CD4-positive, alpha-beta T cell treated with Interleukin-15 for 4 hours (primary cell): ENCODE results near the gene AJM1.
"Not testable (repeated sequence)": the region's sequence is repeated elsewhere in the genome, so short reads cannot be mapped to it uniquely, and the experiment has no call there.

Experiments
- DNase-seq: peaks from one replicate; pipeline ENCODE4 v3.0.0-alpha.2; 2020; ENCODE audit warnings: low spot score

The AJM1 gene

DNA sequence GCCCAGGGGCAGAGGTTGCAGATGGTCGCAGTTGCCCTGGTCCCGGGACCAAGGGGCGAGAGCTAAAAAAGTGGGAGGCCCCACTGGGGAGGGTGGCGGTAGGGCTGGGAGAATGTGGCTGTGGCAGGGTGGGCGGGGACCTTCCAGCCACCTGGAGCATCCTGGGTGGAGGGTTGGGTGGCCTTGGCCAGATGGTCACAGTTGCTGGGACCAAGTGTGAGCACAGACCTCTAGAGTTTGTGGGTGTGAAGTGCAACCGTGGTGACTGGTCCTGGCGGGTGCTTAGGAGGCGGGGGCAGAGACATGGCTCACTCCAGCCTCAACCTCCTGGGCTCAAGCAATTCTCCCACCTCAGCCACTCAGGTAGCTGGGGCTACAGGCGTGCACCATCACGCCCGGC, 38.4 kb downstream of the AJM1 start:
- DNase-seq: no peak

DNA sequence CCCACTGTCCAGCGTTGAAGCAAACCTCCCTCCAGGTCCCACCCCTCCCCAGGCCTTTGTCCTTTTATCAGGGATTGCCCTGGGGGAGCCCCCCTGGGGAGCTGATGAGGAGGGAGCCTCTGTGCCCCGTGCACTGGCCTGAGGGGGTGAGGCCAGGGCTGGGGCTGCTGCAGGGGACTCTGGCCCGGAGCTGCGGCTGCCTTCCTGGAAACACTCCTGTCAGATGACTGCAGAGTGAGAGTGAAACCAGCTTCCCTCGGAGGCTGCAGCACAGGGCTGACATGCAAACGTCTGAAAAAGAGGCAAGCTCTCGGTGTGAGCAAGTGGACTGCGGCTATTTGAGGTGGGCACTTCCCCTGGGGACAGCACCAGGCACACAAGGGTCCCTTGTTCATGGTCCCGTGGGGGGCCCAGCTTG, 39.4 kb downstream of the AJM1 start:
- peak; percentile 43 for DNase-seq

DNA sequence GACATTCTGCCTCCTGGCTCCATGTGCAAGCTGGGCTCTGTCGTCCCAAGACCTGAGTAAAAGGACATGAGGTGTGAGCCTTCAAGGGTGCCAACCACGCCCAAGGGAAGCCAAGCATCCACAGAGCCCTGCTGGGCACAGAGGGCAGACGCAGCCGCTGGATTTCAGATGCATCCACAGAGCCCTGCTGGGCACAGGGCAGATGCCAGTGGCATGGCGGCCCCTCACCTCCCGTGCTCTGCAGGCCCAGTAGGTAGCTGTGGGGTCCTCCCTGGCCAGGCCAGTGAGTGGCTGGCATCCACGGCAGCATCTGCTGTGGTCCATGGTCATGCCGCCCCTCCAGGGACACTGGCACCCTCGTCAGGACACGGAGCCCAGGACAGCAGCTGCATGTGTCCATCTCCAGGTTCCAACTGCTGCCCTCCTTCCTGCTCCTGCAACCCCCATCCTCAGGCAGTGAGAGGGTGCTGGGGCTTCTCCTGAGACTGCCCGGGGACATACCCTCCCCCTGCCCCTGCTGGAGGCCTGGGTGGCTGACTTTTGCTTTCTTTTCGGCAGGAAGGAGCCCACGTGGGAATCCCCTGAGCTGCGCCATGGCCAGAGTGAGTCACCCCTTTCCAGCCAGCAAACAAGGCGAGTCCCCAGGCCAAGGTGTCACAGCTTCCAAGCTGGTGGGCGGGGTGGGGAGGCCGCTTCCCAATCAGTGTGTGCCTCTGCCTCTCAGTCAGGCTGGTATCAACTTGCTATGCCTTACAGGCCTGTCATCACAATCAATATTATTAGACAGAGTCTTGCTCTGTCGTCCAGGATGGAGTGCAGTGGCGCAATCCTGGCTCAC, 40.0 kb downstream of the AJM1 start:
- peak; percentile 92 for DNase-seq

DNA sequence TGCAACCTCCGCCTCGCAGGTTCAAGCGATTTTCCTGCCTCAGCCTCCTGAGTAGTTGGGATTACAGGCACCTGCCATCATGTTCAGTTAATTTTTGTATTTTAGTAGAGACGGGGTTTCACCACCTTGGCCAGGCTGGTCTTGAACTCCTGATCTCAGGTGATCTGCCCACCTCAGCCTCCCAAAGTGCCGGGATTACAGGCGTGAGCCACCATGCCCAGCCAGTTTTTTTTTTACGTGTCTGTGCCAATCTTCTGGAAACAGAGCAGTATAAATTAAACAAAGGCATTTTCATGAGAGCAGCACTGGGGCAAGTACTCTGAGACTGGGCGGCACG, 40.6 kb downstream of the AJM1 start:
- not testable (repeated sequence) for DNase-seq

DNA sequence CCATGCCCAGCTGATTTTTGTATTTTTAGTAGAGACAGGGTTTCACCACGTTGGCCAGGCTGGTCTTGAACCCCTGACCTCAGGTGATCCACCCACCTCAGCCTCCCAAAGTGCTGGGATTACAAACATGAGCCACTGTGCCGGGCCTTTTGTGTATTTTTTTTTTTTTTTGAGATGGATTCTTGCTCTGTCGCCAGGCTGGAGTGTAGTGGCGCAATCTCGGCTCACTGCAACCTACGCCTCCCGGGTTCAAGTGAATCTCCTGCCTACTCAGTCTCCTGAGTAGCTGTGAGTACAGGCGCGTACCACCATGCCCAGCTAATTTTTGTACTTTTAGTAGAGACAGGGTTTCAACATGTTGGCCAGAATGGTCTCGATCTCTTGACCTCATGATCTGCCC, 41.4 kb downstream of the AJM1 start:
- not testable (repeated sequence) for DNase-seq

DNA sequence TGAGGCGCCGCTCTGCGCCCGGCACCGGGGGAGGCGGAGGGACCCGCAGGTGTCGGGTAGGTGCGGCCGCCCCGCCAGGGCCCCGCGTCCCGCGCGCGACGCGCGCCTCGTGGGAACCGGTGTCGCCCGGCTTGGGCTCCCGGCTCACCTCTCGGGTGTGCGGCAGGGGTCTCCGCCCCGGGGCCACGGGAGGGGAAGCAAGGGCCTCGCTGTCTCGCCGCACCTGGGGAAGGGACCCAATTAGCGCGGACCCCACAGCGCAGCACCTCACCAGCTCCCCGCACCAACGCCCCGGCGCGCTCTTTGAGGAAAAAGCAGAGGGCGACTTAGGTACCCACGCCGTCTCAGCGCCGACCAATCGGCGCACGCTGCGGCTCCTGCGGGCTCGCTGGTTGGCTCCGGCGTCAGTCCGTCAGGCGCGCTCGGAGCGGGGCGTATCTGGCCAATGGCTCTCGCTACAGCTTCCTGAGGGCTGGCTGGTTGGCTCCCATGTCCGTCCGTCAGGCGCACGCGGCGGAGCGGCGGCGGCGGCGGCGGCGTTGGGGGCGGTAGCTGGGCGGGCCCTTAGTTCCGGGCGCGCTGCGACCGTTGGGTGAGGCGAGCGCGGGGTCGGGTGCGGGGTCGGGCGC, 43.8 kb downstream of the AJM1 start, which contains the start of gene TRAF2:
TRAF2 (plus strand) TSS at position 567 of the 629 bp plus-strand sequence. CDS start 12,225 bp downstream, outside the sequence.
- peak; percentile 99 for DNase-seq

DNA sequence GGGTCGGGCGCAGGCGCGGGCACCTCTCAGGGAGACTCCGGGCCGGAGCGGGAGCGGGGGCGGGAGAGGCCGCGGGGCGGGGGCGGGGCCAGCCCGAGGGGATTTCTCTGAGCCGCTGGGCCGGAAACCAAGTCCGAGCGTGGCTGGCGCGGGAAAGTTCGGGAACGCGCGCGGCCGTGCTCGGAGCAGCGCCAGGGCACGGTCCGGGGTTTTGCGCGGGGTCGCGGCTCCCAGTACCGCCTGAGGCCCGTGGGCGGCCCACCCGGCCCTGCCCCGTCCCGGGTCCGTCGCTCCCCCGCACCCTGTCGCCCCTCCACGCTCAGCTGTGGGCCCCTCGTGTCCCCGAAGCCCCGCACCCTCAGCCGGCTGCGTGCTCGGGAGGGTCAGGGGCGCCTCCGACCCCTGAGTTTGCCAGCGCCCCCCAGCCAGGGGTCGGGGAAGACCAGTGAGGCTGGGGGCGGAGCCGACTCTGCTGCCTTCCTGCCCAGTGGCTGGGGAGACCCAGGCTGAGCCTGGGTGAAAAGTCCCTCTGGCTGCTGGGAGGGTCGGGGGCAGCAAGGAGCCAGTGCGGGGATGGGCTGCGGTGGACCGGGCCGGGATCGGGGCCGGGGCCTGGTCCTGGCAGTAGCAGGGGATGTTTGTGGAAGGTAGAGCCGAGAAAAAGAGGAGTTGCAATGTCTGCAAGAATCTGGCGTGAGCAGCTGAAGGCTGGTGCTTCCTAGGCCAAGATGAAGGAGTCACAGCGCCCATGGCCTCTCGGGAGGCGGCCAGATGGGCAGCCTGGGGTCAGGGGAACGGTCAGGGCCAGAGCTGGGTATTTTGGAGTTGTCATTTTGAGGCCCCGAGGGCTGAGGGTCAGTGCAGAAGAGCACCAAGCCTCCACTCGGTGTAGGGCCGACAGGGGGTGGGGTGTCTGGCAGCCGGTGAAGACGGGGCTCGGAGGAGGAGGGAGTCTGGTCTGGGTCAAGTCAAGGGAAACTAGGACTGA, 44.6 kb downstream of the AJM1 start:
- DNase-seq: no peak

DNA sequence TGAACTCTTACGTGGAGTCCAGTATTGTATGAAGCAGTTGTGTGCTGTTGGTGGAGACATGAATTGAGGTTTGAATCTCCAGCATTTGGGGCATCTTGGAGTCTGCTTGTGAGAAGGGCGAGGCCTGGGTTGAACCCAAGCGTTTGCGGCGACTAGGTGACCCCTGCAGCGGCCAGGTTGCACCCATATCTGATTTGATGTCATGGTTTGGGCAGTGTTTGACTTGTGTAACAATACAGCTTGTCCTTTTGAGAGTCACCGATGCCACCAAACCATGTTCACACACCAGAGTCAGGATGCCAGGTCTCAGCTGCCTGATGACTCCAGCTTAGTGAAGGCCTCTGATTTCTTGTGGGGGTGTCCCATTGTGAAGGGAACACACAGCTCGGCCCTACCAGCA, 46.2 kb downstream of the AJM1 start:
- DNase-seq: no peak

DNA sequence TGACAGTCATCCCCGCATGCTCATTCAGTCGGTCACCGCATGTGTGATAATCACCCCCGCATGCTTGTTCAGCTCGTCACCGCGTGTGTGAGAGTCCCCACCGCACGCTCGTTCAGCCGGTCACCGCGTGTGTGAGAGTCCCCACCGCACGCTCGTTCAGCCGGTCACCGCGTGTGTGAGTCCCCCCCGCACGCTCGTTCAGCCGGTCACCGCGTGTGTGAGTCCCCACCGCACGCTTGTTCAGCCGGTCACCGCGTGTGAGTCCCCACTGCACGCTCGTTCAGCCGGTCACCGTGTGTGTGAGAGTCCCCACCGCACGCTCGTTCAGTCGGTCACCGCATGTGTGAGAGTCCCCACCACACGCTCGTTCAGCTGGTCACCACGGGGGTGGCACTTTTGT, 47.6 kb downstream of the AJM1 start:
- no peak for DNase-seq

DNA sequence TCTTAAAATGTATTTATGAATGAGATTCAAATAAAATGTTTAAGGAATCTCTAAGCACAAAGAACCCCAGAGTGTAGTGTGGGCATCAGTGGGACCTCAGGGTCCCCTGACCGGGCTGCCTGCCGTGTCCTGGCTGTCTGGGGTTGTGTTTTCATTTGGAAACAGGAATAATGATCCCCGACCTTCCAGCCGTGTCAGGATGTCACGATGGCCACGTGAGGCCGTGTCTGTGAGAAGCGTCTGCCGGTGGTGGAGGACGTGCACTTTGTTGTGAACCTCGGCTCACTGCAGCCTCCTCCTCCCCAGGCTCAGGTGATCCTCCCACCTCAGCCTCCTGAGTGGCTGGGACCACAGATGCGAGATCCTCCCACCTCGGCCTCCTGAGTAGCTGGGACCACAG, 48.4 kb downstream of the AJM1 start:
- DNase-seq: no peak
